HAP-1 (cell line): Measurements from ENCODE around the gene PPP1CA.
"Not testable (repeated sequence)": the region's sequence is repeated elsewhere in the genome, so short reads cannot be mapped to it uniquely, and the experiment has no call there.

Experiments used
- DNase-seq, 2 experiments: peaks; one replicate each; pipeline ENCODE4 v3.0.0-alpha.2; 2016 to 2020; ENCODE audit warnings: low spot score in 2 of 2
- H3K27me3 ChIP-seq: fragments of 250-450 bp; sonication (Bioruptor Pico); 2 replicates; pipeline ENCODE4 v1.5.1; 2020; ENCODE audit warnings: low read depth, mild to moderate bottlenecking, moderate library complexity
- H3K36me3 ChIP-seq: fragments of 250-450 bp; sonication (Bioruptor Pico); replicated peaks from 2 replicates; pipeline ENCODE4 v1.5.1; 2020; ENCODE audit warnings: mild to moderate bottlenecking
- H3K4me1 ChIP-seq: fragments of 250-450 bp; sonication (Bioruptor Pico); 2 replicates; pipeline ENCODE4 v1.5.1; 2020; ENCODE audit warnings: mild to moderate bottlenecking
- H3K4me3 ChIP-seq: fragments of 250-450 bp; sonication (Bioruptor Pico); 2 replicates; pipeline ENCODE4 v1.5.1; 2020; ENCODE audit warnings: mild to moderate bottlenecking, moderate library complexity
- H3K9me3 ChIP-seq: fragments of 250-450 bp; sonication (Bioruptor Pico); 2 replicates; pipeline ENCODE4 v1.5.1; 2020; ENCODE audit warnings: mild to moderate bottlenecking, moderate library complexity
- in situ Hi-C: fragments of 300-500 bp; cut with MboI; formaldehyde crosslinking; loops from 3 replicates; pipeline ENCODE4 v1.14.3; 2020; ENCODE audit warnings: low sequenced_read_pairs, inconsistent platforms, mixed read lengths

Gene PPP1CA

DNA sequence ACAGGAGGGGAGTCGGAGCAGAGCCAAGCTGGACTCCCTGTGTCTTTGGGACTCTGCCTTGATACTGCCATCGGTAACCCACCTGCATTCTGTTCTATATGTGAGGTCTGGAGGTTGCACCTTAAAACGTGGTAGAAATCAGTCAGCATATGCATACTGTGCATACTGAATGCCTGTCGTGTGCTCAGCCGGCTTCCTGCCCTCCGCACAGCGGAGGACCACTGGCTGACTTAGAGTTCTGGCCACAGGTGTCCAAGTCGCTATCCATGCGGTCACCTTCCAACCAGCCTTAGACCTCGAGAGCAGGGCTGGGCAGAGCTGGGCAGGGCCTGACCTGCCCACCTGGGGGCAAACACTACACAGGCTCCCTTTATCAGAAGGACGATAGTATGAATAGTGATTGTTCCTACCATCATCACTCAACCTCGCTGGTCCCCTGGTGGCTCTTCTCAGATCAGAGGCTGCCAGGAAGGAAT lies 6.1 kb upstream of the PPP1CA start:
- in situ Hi-C loops: no loop called here
- no peak overlapping the region for H3K4me3 ChIP-seq

DNA sequence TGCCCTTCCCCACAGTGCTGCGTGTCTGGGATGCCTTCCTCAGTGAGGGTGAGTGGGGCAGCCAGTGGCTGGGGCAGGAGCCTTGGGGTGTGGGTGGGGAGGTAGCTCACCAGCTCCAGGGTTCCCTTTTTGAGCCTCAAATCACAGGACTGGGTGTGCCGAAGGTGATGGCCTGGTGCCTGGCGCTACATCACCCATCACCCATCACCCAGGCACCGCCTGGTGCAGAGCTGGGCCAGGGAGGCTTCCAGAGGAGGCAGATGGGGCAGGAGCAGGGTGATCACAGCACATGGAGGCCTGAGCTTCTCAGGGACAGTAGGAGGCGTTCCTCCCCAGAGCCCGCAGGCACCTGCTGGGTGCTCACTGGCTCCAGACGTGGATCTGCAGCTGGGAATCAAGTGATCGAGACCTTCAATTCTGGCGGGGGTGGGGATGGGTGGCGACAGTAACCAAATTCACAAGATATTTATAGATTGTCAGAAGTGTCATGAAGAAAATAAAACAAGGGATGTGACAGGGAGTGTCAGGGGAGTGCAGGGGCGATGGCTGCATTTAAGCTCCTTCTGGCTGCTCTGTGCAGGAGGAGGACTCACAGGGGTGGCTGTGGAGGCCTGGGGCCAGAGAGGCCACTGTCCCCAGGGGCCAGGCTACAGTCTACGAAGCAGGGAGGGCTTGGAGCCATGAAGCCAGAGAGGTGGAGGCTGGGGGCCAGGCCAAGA lies 5.5 kb upstream of the PPP1CA start:
- DNase-seq: no peak
- in situ Hi-C loops: no loop called here
- Histone ChIP-seq H3K4me1 (peaks cover 3% of the 10 kb centered on the region), H3K27me3 (peaks cover 8% of the 10 kb centered on the region; the same call in 1 of the 2 replicates), H3K9me3 (no peaks in the 10 kb centered on the region), H3K4me3 (no peak overlapping the region), H3K36me3 (no peaks in the 10 kb centered on the region)

More for the DNA sequence above, 6.1 kb upstream of the PPP1CA start:
- Histone ChIP-seq H3K9me3 (no peaks in the 10 kb centered on the region), H3K36me3 (no peaks in the 10 kb centered on the region), H3K4me1 (no peaks in the 10 kb centered on the region; the same call in 1 of the 2 replicates), H3K27me3 (peaks cover 8% of the 10 kb centered on the region; the same call in 1 of the 2 replicates)
- no peak for DNase-seq

DNA sequence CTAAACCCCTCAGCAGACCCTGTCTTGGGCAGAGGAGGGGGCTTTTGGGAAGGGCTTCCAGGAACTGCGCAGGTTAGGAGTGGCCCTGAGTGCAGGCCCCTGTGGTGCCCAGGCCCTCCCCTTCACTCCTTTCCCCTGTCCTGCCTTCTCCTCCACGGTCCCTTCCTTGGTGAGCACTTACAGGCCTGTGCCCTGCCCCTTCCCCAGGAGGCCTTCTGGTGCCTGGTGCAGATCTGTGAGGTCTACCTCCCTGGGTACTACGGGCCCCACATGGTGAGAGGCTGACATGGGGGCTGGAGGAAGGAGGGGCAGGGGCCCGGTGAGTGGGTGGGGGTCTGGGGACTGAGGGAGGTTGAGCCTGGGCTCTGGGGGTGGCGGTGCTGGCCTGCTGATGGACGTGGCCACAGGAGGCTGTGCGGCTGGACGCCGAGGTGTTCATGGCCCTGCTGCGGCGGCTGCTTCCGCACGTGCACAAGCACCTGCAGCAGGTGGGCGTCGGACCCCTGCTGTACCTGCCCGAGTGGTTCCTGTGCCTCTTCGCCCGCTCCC lies 4.8 kb upstream of the PPP1CA start:
- no peaks in the 10 kb centered on the region for H3K9me3 ChIP-seq
- in situ Hi-C loops: no loop called here
- H3K36me3 ChIP-seq: no peaks in the 10 kb centered on the region; the same call in 1 of the 2 replicates
- peaks cover 8% of the 10 kb centered on the region; the same call in 1 of the 2 replicates for H3K27me3 ChIP-seq
- no peak for DNase-seq
- H3K4me3 ChIP-seq: no peak overlapping the region
- H3K4me1 ChIP-seq: peaks cover 5% of the 10 kb centered on the region

DNA sequence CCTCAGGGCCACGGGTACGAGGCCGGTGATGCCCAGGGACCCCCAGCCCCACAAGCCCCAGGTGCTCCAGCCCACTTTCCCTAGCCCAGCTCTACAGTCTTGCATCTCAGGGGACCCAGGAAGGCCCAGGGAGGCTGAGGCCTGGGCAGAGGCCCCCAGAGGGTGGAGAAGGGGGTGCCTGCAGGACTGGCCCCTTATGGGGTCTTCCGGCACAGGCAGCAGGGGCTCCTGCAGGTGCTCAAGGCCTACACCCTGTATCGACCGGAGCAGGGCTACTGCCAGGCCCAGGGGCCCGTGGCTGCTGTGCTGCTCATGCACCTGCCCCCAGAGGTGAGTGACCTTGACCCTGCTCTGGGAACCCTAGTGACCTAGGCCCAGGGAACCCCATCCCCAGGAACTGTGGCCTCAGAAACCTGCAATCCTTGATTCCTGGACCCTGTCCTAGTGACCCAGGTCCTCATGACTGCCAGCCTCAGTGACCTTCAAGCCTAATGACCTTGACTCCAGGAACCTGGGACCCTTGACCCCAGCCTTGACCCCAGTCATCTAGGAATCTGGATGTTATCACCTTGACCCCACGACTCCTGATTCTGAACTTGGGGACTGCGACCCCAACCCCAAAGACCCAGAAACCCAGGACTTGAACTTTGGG lies 4.2 kb upstream of the PPP1CA start:
- Histone ChIP-seq H3K4me1 (peaks cover 6% of the 10 kb centered on the region), H3K36me3 (no peaks in the 10 kb centered on the region; the same call in 1 of the 2 replicates), H3K9me3 (no peaks in the 10 kb centered on the region), H3K27me3 (peaks cover 8% of the 10 kb centered on the region; the same call in 1 of the 2 replicates), H3K4me3 (no peak overlapping the region)
- in situ Hi-C loops: no loop called here
- no peak for DNase-seq

DNA sequence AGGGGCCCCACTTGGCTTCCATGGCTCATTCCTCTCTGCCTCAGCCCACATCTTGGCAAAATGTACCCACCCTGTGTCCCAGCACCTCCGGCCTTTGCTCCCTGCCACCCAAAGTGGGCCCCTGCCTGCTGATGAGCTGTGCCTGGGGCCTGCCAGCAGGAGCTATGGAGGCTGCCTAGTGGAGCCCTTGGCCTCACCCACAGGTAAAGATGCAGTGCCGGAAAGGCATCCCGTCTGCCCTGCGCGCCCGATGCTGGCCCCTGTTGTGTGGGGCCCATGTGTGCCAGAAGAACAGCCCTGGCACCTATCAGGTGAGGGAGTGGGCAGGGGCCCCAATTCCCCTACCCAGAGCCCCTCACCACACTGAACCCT lies 3.5 kb upstream of the PPP1CA start:
- Histone ChIP-seq H3K36me3 (peaks cover 4% of the 10 kb centered on the region), H3K27me3 (peaks cover 8% of the 10 kb centered on the region; the same call in 1 of the 2 replicates), H3K9me3 (no peaks in the 10 kb centered on the region), H3K4me3 (no peak overlapping the region), H3K4me1 (peaks cover 13% of the 10 kb centered on the region)
- in situ Hi-C loops: no loop called here
- no peak for DNase-seq

DNA sequence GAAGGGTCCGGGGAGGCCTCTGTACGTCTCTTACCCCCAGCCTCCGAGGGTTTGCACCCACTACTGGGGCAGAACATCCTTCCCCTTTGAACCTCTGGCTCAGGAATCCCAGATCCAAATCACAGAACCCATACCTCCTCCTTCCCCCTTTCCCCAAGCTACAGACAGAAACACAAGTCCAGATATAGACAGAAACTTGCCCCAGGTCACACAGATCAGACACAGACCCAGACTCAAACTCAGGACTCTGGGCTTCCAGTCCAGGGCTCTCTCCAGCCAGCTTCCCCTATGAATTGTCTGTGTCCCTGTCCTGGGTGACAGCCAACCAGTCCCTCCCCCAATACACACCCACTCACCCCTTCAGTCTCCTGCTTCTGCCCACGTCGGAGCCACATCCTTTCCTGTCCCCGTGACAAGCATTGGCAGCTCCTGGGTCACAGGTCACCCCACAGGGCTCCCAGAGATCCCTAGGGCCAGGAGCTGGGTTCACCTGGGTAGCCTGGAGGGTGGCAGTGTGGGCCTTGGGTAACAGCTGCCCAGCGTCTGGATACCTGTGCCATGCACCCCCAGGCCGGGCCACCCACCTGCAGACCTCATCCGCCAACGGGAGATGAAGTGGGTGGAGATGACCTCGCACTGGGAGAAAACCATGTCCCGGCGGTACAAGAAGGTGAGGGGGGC lies 3.0 kb upstream of the PPP1CA start:
- H3K4me1 ChIP-seq: peaks cover 13% of the 10 kb centered on the region
- no peak overlapping the region for H3K4me3 ChIP-seq
- DNase-seq: no peak
- H3K9me3 ChIP-seq: no peaks in the 10 kb centered on the region
- peaks cover 10% of the 10 kb centered on the region for H3K36me3 ChIP-seq
- in situ Hi-C loops: no loop called here
- peaks cover 6% of the 10 kb centered on the region; the same call in 1 of the 2 replicates for H3K27me3 ChIP-seq

DNA sequence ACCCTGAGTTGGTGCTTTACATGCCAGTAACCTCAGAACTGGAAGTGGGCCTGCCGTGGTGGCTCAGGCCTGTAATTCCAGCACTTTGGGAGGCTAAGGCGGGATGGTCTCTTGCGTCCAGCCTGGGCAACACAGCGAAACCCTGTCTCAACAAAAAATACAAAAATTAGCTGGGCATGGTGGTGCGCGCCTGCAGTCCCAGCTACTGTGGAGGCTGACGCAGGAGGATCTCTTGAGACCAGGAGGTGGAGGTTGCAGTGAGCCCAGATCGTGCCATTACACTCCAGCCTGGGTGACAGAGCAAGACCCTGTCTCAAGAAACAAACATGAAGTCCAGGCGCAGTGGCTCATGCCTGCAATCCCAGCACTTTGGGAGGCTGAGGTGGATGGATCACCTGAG lies 1.4 kb upstream of the PPP1CA start:
- H3K4me3 ChIP-seq, H3K27me3 ChIP-seq, DNase-seq, H3K9me3 ChIP-seq, in situ Hi-C loops: not testable (repeated sequence)
- peaks cover 13% of the 10 kb centered on the region for H3K4me1 ChIP-seq
- peaks cover 25% of the 10 kb centered on the region for H3K36me3 ChIP-seq

DNA sequence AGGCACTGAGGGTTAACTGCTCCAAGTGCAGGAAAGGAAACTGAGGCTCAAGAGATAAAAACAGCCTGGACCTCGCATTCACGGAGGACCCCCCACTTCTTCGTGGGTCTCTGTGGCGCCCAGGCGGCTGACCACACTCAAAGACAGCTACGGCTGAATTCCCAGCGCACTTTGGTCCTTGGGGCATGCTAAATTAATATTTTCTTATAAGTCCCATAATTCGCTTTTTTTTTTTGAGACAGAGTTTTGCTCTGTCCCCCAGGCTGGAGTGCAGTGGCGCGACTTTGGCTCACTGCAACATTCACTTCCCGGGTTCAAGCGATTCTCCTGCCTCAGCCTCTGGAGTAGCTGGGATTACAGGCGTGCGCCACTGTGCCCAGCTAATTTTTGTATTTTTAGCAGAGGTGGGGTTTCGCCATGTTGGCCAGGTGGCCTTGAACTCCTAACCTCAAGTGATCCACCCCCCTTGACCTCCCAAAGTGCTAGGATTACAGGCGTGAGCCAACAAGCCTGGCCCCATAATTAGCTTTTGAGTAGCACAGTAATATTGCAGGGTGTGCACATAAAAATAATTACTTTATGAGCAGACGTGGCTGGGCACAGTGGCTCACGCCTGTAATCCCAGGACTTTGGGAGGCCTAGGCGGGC lies 658 bp upstream of the PPP1CA start:
- DNase-seq, H3K9me3 ChIP-seq, in situ Hi-C loops, H3K27me3 ChIP-seq: not testable (repeated sequence)
- Histone ChIP-seq H3K4me3 (peak overlapping the region; percentile 15), H3K36me3 (peaks cover 33% of the 10 kb centered on the region), H3K4me1 (peaks cover 13% of the 10 kb centered on the region)

DNA sequence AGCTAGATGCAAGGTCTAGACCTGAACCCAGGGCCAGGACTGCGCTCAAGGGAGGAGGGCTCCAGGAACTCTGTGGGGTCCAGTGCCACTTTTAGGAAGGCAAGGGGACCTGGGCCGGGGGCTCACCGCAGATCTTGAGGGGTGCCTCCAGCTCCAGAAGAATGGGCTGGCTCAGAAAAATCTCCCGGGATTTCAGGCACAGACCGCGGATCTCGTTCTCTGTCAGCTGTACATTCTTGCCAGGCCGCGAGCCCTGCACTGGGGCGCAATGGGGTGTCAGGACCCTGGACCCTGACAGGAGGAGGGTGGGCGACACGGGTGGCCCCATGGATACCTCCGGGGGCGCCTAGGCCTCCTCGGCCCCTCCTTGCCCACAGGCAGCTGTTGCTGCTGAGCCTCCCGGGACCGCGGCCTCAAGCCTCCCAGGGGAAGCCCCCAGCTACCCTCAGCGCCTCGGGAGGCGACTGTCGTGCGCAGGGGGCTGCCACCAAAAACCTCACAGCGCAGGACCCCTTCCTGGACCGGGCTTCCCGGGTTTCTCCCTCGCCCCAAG lies 640 bp downstream of the PPP1CA start:
- H3K4me3 ChIP-seq: peak overlapping the region; percentile 87
- in situ Hi-C loops: no loop called here
- H3K27me3 ChIP-seq: no peaks in the 10 kb centered on the region
- peaks cover 45% of the 10 kb centered on the region for H3K36me3 ChIP-seq
- H3K4me1 ChIP-seq: peaks cover 13% of the 10 kb centered on the region
- H3K9me3 ChIP-seq: no peaks in the 10 kb centered on the region
- DNase-seq: no peak

DNA sequence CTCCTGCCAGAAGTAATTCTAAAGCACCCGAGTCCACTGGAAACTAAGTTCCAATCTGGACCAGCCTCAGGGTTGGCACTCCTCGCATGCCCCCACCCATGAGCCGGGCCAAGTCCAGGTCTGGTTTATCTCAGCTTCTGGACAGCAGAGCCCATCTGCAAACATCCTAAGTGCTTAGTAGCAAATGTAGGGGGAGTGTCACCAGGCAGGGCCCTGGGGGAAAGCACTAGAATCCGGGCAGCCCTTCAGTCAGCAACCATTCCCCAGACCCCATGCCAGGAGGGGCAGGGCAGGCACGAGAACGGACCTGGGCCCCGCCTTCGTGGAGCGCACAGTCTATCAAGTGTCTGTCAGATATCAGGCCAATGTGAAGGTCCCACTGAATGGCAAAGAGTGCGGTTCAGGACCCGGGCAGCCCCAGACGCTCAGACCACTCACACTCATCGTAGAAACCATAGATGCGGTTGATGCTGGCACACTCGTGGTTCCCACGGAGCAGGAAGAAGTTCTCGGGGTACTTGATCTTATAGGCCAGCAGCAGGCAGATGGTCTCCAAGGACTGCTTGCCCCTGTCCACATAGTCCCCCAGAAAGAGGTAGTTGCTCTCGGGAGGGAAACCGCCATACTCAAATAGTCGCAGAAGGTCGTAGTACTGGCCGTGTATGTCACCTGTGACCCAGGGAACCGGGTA lies 1.3 kb downstream of the PPP1CA start:
- no peaks in the 10 kb centered on the region for H3K9me3 ChIP-seq
- peak; percentile 44 to 64 for DNase-seq
- H3K36me3 ChIP-seq: peaks cover 51% of the 10 kb centered on the region
- in situ Hi-C loops: no loop called here
- H3K4me1 ChIP-seq: peaks cover 13% of the 10 kb centered on the region
- H3K27me3 ChIP-seq: no peaks in the 10 kb centered on the region
- peak overlapping the region; percentile 87 for H3K4me3 ChIP-seq

DNA sequence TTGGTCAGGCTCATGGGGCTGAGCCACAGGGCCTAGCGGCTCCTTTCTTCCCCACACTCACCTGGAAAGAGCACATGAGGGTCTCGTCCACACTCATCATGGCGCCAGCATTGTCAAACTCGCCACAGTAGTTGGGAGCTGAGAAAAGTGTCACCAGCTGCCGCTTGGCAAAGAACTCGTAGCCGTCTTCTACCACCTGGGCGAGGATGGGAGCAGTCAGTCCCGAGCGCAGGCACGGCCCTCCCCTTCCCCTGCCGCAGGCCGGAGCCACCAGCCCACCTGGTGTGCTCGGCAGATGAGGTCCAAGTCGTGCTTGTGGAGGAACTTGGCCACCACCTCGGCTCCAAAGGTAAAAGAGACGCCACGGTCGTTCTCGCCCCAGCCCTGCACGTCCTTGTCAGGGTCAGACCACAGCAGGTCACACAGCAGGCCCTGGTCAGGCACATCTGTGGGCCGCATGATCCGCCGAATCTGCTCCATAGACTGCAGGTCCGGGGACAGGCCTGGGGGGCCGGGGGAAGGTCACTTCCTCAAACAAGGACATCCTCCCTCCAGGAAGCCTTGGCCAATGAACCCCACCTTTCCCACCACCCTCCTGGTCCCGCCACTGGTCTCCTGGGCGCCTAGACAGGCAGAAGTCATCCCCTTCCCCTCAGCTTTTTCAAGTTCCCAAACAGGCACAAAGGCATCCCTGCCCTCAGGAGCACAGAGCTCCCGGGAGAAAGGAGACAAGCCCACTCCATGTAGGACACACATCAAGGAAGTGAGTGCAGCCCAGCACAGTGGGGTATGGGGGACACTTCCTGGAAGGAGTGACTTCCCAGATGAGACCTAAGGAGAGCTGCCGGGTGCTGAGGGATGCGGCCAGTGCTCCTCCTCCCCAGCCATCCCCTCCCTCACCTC lies 2.7 kb downstream of the PPP1CA start:
- no peak overlapping the region for H3K4me3 ChIP-seq
- H3K4me1 ChIP-seq: peaks cover 13% of the 10 kb centered on the region
- in situ Hi-C loops: no loop called here
- no peak for DNase-seq
- peaks cover 54% of the 10 kb centered on the region for H3K36me3 ChIP-seq
- no peaks in the 10 kb centered on the region for H3K27me3 ChIP-seq
- H3K9me3 ChIP-seq: no peaks in the 10 kb centered on the region
